Measurements from ENCODE around the gene SLC25A5.

SLC25A5 gene

GRCh38 chrX:119442286-119442685 lies 26.0 kb upstream of the SLC25A5 start:
- Histone ChIP-seq H3K4me1 (ENCODE audit: control insufficient read depth in 2 of 2, insufficient read depth in 2 of 2, low read length in 2 of 2) (no peaks in the 10 kb centered on the region), H3K27me3 (ENCODE audit: control insufficient read depth in 2 of 2, insufficient read depth in 2 of 2, low read length in 2 of 2) (no peaks in the 10 kb centered on the region), H3K36me3 (ENCODE audit: control insufficient read depth in 2 of 2, insufficient read depth in 2 of 2, low read length in 2 of 2) (no peaks in the 10 kb centered on the region), H3K4me3 (ENCODE audit: low read length in 2 of 2) (no peak overlapping the region), H3K27ac (ENCODE audit: low read depth in 2 of 2, low read length in 2 of 2) (no peak overlapping the region), H3K9me3 (ENCODE audit: control insufficient read depth in 2 of 2, low read length in 2 of 2) (no peaks in the 10 kb centered on the region), H3K9ac (ENCODE audit: low read depth in 1 of 2, low read length in 2 of 2) (no peak overlapping the region)

GRCh38 chrX:119453202-119453601 lies 15.0 kb upstream of the SLC25A5 start:
- Histone ChIP-seq H3K9ac (ENCODE audit: low read depth in 1 of 2, low read length in 2 of 2) (no peak overlapping the region), H3K36me3 (ENCODE audit: control insufficient read depth in 2 of 2, insufficient read depth in 2 of 2, low read length in 2 of 2) (peaks cover 0 to 12% of the 10 kb centered on the region in 2 donors), H3K9me3 (ENCODE audit: control insufficient read depth in 2 of 2, low read length in 2 of 2) (no peaks in the 10 kb centered on the region), H3K4me1 (ENCODE audit: control insufficient read depth in 2 of 2, insufficient read depth in 2 of 2, low read length in 2 of 2) (peaks cover 2 to 3% of the 10 kb centered on the region in 2 donors), H3K4me3 (ENCODE audit: low read length in 2 of 2) (no peak overlapping the region), H3K27ac (ENCODE audit: low read depth in 2 of 2, low read length in 2 of 2) (no peak overlapping the region), H3K27me3 (ENCODE audit: control insufficient read depth in 2 of 2, insufficient read depth in 2 of 2, low read length in 2 of 2) (no peaks in the 10 kb centered on the region)

DNA sequence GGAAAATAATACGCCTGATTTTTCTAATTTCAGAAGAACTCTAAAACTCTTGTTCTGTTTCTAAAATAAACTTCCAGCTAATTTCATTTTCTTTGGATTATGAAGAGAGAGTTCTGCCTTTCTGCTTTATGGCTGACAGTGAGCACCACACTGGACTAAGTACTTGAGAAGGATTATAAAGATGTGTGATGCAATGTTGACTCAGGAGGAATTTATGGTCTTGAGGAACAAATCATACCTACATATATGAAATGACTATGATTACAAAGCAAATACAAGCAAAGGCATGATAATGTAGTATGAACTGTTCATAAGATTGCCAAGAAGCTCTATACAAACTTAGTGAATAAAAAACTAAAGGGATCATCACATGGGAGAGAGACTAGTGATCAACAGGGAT lies 13.0 kb upstream of the SLC25A5 start:
- Histone ChIP-seq H3K9ac (ENCODE audit: low read depth in 1 of 2, low read length in 2 of 2) (no peak overlapping the region), H3K27ac (ENCODE audit: low read depth in 2 of 2, low read length in 2 of 2) (peak overlapping the region; percentile 7 to 61), H3K27me3 (ENCODE audit: control insufficient read depth in 2 of 2, insufficient read depth in 2 of 2, low read length in 2 of 2) (no peaks in the 10 kb centered on the region), H3K4me3 (ENCODE audit: low read length in 2 of 2) (no peak overlapping the region), H3K36me3 (ENCODE audit: control insufficient read depth in 2 of 2, insufficient read depth in 2 of 2, low read length in 2 of 2) (peaks cover 0 to 12% of the 10 kb centered on the region in 2 donors), H3K9me3 (ENCODE audit: control insufficient read depth in 2 of 2, low read length in 2 of 2) (no peaks in the 10 kb centered on the region), H3K4me1 (ENCODE audit: control insufficient read depth in 2 of 2, insufficient read depth in 2 of 2, low read length in 2 of 2) (peaks cover 2 to 3% of the 10 kb centered on the region in 2 donors)

GRCh38 chrX:119459181-119459580 lies 9.1 kb upstream of the SLC25A5 start:
- Histone ChIP-seq H3K9me3 (ENCODE audit: control insufficient read depth in 2 of 2, low read length in 2 of 2) (no peaks in the 10 kb centered on the region), H3K4me3 (ENCODE audit: low read length in 2 of 2) (no peak overlapping the region), H3K4me1 (ENCODE audit: control insufficient read depth in 2 of 2, insufficient read depth in 2 of 2, low read length in 2 of 2) (peaks cover 3 to 8% of the 10 kb centered on the region in 2 donors), H3K27me3 (ENCODE audit: control insufficient read depth in 2 of 2, insufficient read depth in 2 of 2, low read length in 2 of 2) (no peaks in the 10 kb centered on the region), H3K9ac (ENCODE audit: low read depth in 1 of 2, low read length in 2 of 2) (no peak overlapping the region), H3K36me3 (ENCODE audit: control insufficient read depth in 2 of 2, insufficient read depth in 2 of 2, low read length in 2 of 2) (no peaks in the 10 kb centered on the region), H3K27ac (ENCODE audit: low read depth in 2 of 2, low read length in 2 of 2) (no peak overlapping the region)

- H3K9ac ChIP-seq (ENCODE audit: low read depth in 1 of 2, low read length in 2 of 2), result no peak overlapping the region
- H3K27me3 ChIP-seq (ENCODE audit: control insufficient read depth in 2 of 2, insufficient read depth in 2 of 2, low read length in 2 of 2), result no peaks in the 10 kb centered on the region
- peaks cover 5 to 6% of the 10 kb centered on the region in 2 donors for H3K4me1 ChIP-seq (ENCODE audit: control insufficient read depth in 2 of 2, insufficient read depth in 2 of 2, low read length in 2 of 2)
- H3K27ac ChIP-seq (ENCODE audit: low read depth in 2 of 2, low read length in 2 of 2), result no peak overlapping the region
- peaks cover 7% of the 10 kb centered on the region in 2 donors for H3K36me3 ChIP-seq (ENCODE audit: control insufficient read depth in 2 of 2, insufficient read depth in 2 of 2, low read length in 2 of 2)
- H3K9me3 ChIP-seq (ENCODE audit: control insufficient read depth in 2 of 2, low read length in 2 of 2), result no peaks in the 10 kb centered on the region
- no peak overlapping the region for H3K4me3 ChIP-seq (ENCODE audit: low read length in 2 of 2)
Measured at GRCh38 chrX:119465555-119465954, 2.7 kb upstream of the SLC25A5 start.

- Histone ChIP-seq H3K27ac (ENCODE audit: low read depth in 2 of 2, low read length in 2 of 2) (no peak overlapping the region), H3K9ac (ENCODE audit: low read depth in 1 of 2, low read length in 2 of 2) (no peak overlapping the region), H3K4me3 (ENCODE audit: low read length in 2 of 2) (no peak overlapping the region)
Measured at GRCh38 chrX:119466970-119467369, 1.3 kb upstream of the SLC25A5 start.

DNA sequence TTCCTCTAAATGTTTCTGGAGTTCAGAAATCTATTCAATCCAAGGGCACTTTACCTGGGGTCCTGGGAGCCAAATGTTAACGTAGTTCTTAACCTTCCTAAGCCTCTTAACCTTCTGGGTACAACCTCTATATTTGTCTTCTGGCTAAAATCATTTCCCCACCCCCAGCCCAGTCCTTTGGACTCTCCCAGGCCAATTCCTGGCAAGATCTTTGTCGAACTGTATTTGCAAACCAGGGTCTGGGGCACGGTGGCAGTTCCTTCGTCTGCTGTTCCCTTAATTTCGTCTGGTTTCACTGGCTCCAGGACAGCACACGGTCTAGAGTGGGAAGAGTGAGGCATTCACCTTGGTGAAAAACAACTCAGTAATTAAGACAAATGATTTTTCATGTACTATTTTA lies 811 bp upstream of the SLC25A5 start:
- Histone ChIP-seq H3K4me1 (ENCODE audit: control insufficient read depth in 2 of 2, insufficient read depth in 2 of 2, low read length in 2 of 2) (peaks cover 5 to 6% of the 10 kb centered on the region in 2 donors), H3K9me3 (ENCODE audit: control insufficient read depth in 2 of 2, low read length in 2 of 2) (no peaks in the 10 kb centered on the region), H3K36me3 (ENCODE audit: control insufficient read depth in 2 of 2, insufficient read depth in 2 of 2, low read length in 2 of 2) (peaks cover 13 to 15% of the 10 kb centered on the region in 2 donors), H3K9ac (ENCODE audit: low read depth in 1 of 2, low read length in 2 of 2) (peak overlapping the region in 1 of 2 donors; percentile 49), H3K27ac (ENCODE audit: low read depth in 2 of 2, low read length in 2 of 2) (peak overlapping the region in 1 of 2 donors; percentile 19), H3K4me3 (ENCODE audit: low read length in 2 of 2) (peak overlapping the region in 1 of 2 donors; percentile 72), H3K27me3 (ENCODE audit: control insufficient read depth in 2 of 2, insufficient read depth in 2 of 2, low read length in 2 of 2) (no peaks in the 10 kb centered on the region)

More at GRCh38 chrX:119466970-119467369, 1.3 kb upstream of the SLC25A5 start:
- Histone ChIP-seq H3K4me1 (ENCODE audit: control insufficient read depth in 2 of 2, insufficient read depth in 2 of 2, low read length in 2 of 2) (peaks cover 5 to 6% of the 10 kb centered on the region in 2 donors), H3K36me3 (ENCODE audit: control insufficient read depth in 2 of 2, insufficient read depth in 2 of 2, low read length in 2 of 2) (peaks cover 13 to 15% of the 10 kb centered on the region in 2 donors), H3K9me3 (ENCODE audit: control insufficient read depth in 2 of 2, low read length in 2 of 2) (no peaks in the 10 kb centered on the region), H3K27me3 (ENCODE audit: control insufficient read depth in 2 of 2, insufficient read depth in 2 of 2, low read length in 2 of 2) (no peaks in the 10 kb centered on the region)

GRCh38 chrX:119468551-119469312 lies 488 bp downstream of the SLC25A5 start:
- no peaks in the 10 kb centered on the region for H3K9me3 ChIP-seq (ENCODE audit: control insufficient read depth in 2 of 2, low read length in 2 of 2)
- peaks cover under 1 to 5% of the 10 kb centered on the region in 2 donors for H3K4me1 ChIP-seq (ENCODE audit: control insufficient read depth in 2 of 2, insufficient read depth in 2 of 2, low read length in 2 of 2)
- H3K27me3 ChIP-seq (ENCODE audit: control insufficient read depth in 2 of 2, insufficient read depth in 2 of 2, low read length in 2 of 2), result no peaks in the 10 kb centered on the region
- peak overlapping the region; percentile 79 to 88 for H3K4me3 ChIP-seq (ENCODE audit: low read length in 2 of 2)
- H3K9ac ChIP-seq (ENCODE audit: low read depth in 1 of 2, low read length in 2 of 2), result peak overlapping the region; percentile 87 to 92
- peaks cover 13 to 15% of the 10 kb centered on the region in 2 donors for H3K36me3 ChIP-seq (ENCODE audit: control insufficient read depth in 2 of 2, insufficient read depth in 2 of 2, low read length in 2 of 2)
- peak overlapping the region; percentile 96 to 98 for H3K27ac ChIP-seq (ENCODE audit: low read depth in 2 of 2, low read length in 2 of 2)

GRCh38 chrX:119469313-119469635 lies 1.0 kb downstream of the SLC25A5 start:
- Histone ChIP-seq H3K9me3 (ENCODE audit: control insufficient read depth in 2 of 2, low read length in 2 of 2) (no peaks in the 10 kb centered on the region), H3K4me3 (ENCODE audit: low read length in 2 of 2) (peak overlapping the region; percentile 79), H3K36me3 (ENCODE audit: control insufficient read depth in 2 of 2, insufficient read depth in 2 of 2, low read length in 2 of 2) (peaks cover 13 to 15% of the 10 kb centered on the region in 2 donors), H3K27me3 (ENCODE audit: control insufficient read depth in 2 of 2, insufficient read depth in 2 of 2, low read length in 2 of 2) (no peaks in the 10 kb centered on the region), H3K9ac (ENCODE audit: low read depth in 1 of 2, low read length in 2 of 2) (peak overlapping the region; percentile 52 to 79), H3K4me1 (ENCODE audit: control insufficient read depth in 2 of 2, insufficient read depth in 2 of 2, low read length in 2 of 2) (peaks cover 0 to 5% of the 10 kb centered on the region in 2 donors), H3K27ac (ENCODE audit: low read depth in 2 of 2, low read length in 2 of 2) (peak overlapping the region; percentile 96 to 98)

DNA sequence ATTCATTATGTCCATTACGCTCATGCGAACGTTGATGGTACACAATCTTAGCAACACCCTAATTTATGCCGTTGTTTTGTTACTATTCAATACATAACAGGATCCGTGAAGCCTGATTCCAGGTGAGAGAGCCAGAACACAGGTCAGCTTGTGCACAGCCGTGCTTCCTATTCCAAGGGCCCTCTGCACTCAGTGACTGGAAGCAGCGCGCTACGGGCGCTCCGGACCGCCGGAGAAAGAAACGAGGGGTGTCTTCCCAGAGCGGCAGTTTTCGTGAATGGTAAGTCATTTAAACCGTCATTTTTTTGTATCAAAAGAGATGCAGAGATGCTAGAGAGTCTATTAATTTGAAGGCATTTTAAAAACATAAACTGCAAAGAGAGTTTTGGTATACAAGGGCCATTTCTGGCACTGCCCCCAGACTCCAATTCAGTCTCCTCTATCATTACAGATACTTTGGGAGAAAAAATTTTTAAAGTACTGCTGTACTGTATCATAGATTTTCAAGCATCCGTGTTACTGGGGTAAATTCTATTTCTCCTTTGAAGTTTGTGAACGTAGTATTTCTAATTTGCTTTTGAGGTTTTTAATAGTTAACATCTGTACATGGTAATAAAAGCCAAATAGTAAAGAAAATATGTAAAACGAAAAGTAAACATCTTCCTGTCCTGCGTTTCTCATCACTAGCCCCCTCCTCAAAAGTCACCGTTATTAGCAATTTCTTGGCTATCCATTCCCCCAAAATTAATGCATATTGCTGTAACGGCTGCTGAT lies 6.6 kb downstream of the SLC25A5 start:
- H3K27ac ChIP-seq (ENCODE audit: low read depth in 2 of 2, low read length in 2 of 2), result no peak overlapping the region
- no peak overlapping the region for H3K4me3 ChIP-seq (ENCODE audit: low read length in 2 of 2)
- H3K9me3 ChIP-seq (ENCODE audit: control insufficient read depth in 2 of 2, low read length in 2 of 2), result no peaks in the 10 kb centered on the region
- H3K27me3 ChIP-seq (ENCODE audit: control insufficient read depth in 2 of 2, insufficient read depth in 2 of 2, low read length in 2 of 2), result no peaks in the 10 kb centered on the region
- H3K36me3 ChIP-seq (ENCODE audit: control insufficient read depth in 2 of 2, insufficient read depth in 2 of 2, low read length in 2 of 2), result peaks cover 13 to 15% of the 10 kb centered on the region in 2 donors
- H3K4me1 ChIP-seq (ENCODE audit: control insufficient read depth in 2 of 2, insufficient read depth in 2 of 2, low read length in 2 of 2), result peaks cover 4 to 6% of the 10 kb centered on the region in 2 donors
- no peak overlapping the region for H3K9ac ChIP-seq (ENCODE audit: low read depth in 1 of 2, low read length in 2 of 2)

Data from mucosa of rectum (tissue), 2 donors.